Effector CD8-positive, alpha-beta T cell (primary cell): Measurements from ENCODE around the gene IL1A.
A peak's percentile ranks its signal among the peaks of the same experiment; 100 is the strongest.

Experiments
- DNase-seq: peaks from one replicate; lab custom pipeline; 2025; lab: John Stamatoyannopoulos, UW

IL1A gene

GRCh38 chr2:112792419-112792818, 8.1 kb upstream of the IL1A start:
- no peak for DNase-seq

GRCh38 chr2:112791693-112792230, 7.5 kb upstream of the IL1A start:
- no peak for DNase-seq

- DNase-seq, result no peak
Observed at GRCh38 chr2:112791019-112791418, 6.7 kb upstream of the IL1A start.

- no peak for DNase-seq
Observed at GRCh38 chr2:112790305-112790704, 6.0 kb upstream of the IL1A start.

GRCh38 chr2:112789186-112789585, 4.9 kb upstream of the IL1A start:
- DNase-seq, result no peak

- no peak for DNase-seq
Observed at GRCh38 chr2:112788653-112789052, 4.4 kb upstream of the IL1A start.

GRCh38 chr2:112787729-112788393, 3.6 kb upstream of the IL1A start:
- no peak for DNase-seq

GRCh38 chr2:112787294-112787693, 3.0 kb upstream of the IL1A start:
- no peak for DNase-seq

- no peak for DNase-seq
Observed at GRCh38 chr2:112783187-112783714, 1.0 kb downstream of the IL1A start.

GRCh38 chr2:112782234-112782799, 2.0 kb downstream of the IL1A start:
- DNase-seq, result no peak

- DNase-seq, result no peak
Observed at GRCh38 chr2:112779598-112779997, 4.7 kb downstream of the IL1A start.

- no peak for DNase-seq
Observed at GRCh38 chr2:112777036-112777435, 7.3 kb downstream of the IL1A start.

- no peak for DNase-seq
Observed at GRCh38 chr2:112776113-112776512, 8.2 kb downstream of the IL1A start.

GRCh38 chr2:112774536-112775285, 9.6 kb downstream of the IL1A start:
- DNase-seq, result no peak

- DNase-seq, result no peak
Observed at GRCh38 chr2:112773556-112773955, 10.7 kb downstream of the IL1A start.

GRCh38 chr2:112772911-112773475, 11.3 kb downstream of the IL1A start:
- no peak for DNase-seq

- no peak for DNase-seq
Observed at GRCh38 chr2:112772322-112772721, 12.0 kb downstream of the IL1A start.

- no peak for DNase-seq
Observed at GRCh38 chr2:112768432-112768831, 15.9 kb downstream of the IL1A start.

GRCh38 chr2:112767693-112768330, 16.5 kb downstream of the IL1A start:
- no peak for DNase-seq

- DNase-seq, result no peak
Observed at GRCh38 chr2:112765251-112765650, 19.0 kb downstream of the IL1A start.

- peak; percentile 94 for DNase-seq
Observed at GRCh38 chr2:112764071-112765044, 19.9 kb downstream of the IL1A start, which contains the start of gene CKAP2L. CKAP2L (minus strand) TSS chr2:112764609; CDS start chr2:112764598, 11 bp downstream.
